Measurements from ENCODE around the gene JPT1.

DNA sequence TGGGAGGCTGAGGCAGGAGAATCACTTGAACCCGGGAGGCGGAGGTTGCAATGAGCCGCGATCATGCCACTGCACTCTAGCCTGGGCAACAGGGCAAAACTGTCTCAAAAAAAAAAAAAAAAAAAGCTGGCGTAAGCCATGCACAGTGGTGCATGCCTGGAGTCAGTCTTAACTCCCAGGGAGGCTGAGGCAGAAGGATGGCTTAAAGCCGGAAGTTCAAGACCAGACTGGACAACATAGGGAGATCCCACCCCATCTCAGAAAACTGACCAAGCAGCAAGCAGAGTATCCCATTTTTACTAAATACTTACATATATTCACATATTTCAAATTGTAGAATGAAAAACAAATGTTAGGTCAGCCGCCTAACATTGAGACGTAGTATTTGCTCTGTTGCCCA, 27.4 kb downstream of the JPT1 start:
- TF ChIP-seq POLR2A (IDR thresholded peaks at IDR 0.05; ENCODE audit: low read depth, low read length) (no peak), TAF1 (IDR thresholded peaks at IDR 0.05; ENCODE audit: low read depth, low read length) (no peak)

Data from GM12891 (cell line).